Stimulated activated CD4-positive, alpha-beta T cell treated with anti-CD3 and anti-CD28 coated beads, Interleukin-1b, Interleukin-23, amount 100 ng/mL, for 48 hours (primary cell): ENCODE measurements around the gene BAG3.
"Not testable (repeated sequence)": the region's sequence is repeated elsewhere in the genome, so short reads cannot be mapped to it uniquely, and the experiment has no call there.

ENCODE experiments used
- DNase-seq: peaks from one replicate; pipeline ENCODE4 v3.0.0-alpha.2; 2020

BAG3 gene

GRCh38 chr10:119650692-119651513, at the start of gene BAG3:
TSS of gene BAG3 (plus strand) at chr10:119651380. CDS start at chr10:119651676, 296 bp downstream.
- peak; percentile 78 for DNase-seq

GRCh38 chr10:119602241-119603095, 48.7 kb upstream of the BAG3 start:
- DNase-seq = peak; percentile 39

GRCh38 chr10:119604468-119604867, 46.7 kb upstream of the BAG3 start:
- DNase-seq = no peak

GRCh38 chr10:119608316-119609155, 42.6 kb upstream of the BAG3 start:
- peak; percentile 15 for DNase-seq

- DNase-seq = no peak
These were observed 41.7 kb upstream of the BAG3 start for GRCh38 chr10:119609516-119609915.

GRCh38 chr10:119611433-119611832, 39.7 kb upstream of the BAG3 start:
- no peak for DNase-seq

GRCh38 chr10:119613741-119614140, 37.4 kb upstream of the BAG3 start:
- no peak for DNase-seq

- DNase-seq = no peak
These were observed 36.5 kb upstream of the BAG3 start for GRCh38 chr10:119614686-119615085.

- peak; percentile 13 for DNase-seq
These were observed 34.2 kb upstream of the BAG3 start for GRCh38 chr10:119616882-119617570.

- DNase-seq = no peak
These were observed 32.0 kb upstream of the BAG3 start for GRCh38 chr10:119619215-119619614.

GRCh38 chr10:119619811-119620210, 31.4 kb upstream of the BAG3 start:
- not testable (repeated sequence) for DNase-seq

- DNase-seq = peak; percentile 18
These were observed 30.7 kb upstream of the BAG3 start for GRCh38 chr10:119620241-119621077.

- no peak for DNase-seq
These were observed 30.1 kb upstream of the BAG3 start for GRCh38 chr10:119621078-119621384.

GRCh38 chr10:119625570-119626280, 25.5 kb upstream of the BAG3 start:
- DNase-seq = no peak

GRCh38 chr10:119630300-119630699, 20.9 kb upstream of the BAG3 start:
- no peak for DNase-seq

GRCh38 chr10:119633538-119634218, 17.5 kb upstream of the BAG3 start:
- DNase-seq = no peak

- no peak for DNase-seq
These were observed 17.0 kb upstream of the BAG3 start for GRCh38 chr10:119634219-119634544.

GRCh38 chr10:119637631-119638030, 13.5 kb upstream of the BAG3 start:
- DNase-seq = no peak

- no peak for DNase-seq
These were observed 12.2 kb upstream of the BAG3 start for GRCh38 chr10:119638982-119639381.

- DNase-seq = no peak
These were observed 10.8 kb upstream of the BAG3 start for GRCh38 chr10:119640384-119640783.
